ELR (cell line): ENCODE results near the gene LIMS1.
"Not testable (repeated sequence)": the region's sequence is repeated elsewhere in the genome, so short reads cannot be mapped to it uniquely, and the experiment has no call there.

Experiments used
- DNase-seq: peaks from one replicate; pipeline ENCODE4 v3.0.0-alpha.2; 2015; ENCODE audit warnings: low read depth

Gene LIMS1

GRCh38 chr2:108533832-108534583 is at the start of gene LIMS1:
Gene LIMS1 (plus strand): TSS chr2:108534470. CDS start chr2:108534563, 93 bp downstream.
- peak; percentile 94 for DNase-seq

- DNase-seq: no peak
Observed at GRCh38 chr2:108485253-108485652, 49.0 kb upstream of the LIMS1 start.

GRCh38 chr2:108490506-108491122 is 43.7 kb upstream of the LIMS1 start:
- no peak for DNase-seq

- no peak for DNase-seq
Observed at GRCh38 chr2:108491848-108492247, 42.4 kb upstream of the LIMS1 start.

- DNase-seq: peak; percentile 93
Observed at GRCh38 chr2:108492364-108492763, 41.9 kb upstream of the LIMS1 start.

- not testable (repeated sequence) for DNase-seq
Observed at GRCh38 chr2:108496167-108496566, 38.1 kb upstream of the LIMS1 start.

- not testable (repeated sequence) for DNase-seq
Observed at GRCh38 chr2:108507620-108508019, 26.6 kb upstream of the LIMS1 start.

- not testable (repeated sequence) for DNase-seq
Observed at GRCh38 chr2:108512431-108512830, 21.8 kb upstream of the LIMS1 start.

GRCh38 chr2:108514478-108514877 is 19.8 kb upstream of the LIMS1 start:
- peak; percentile 35 for DNase-seq

- DNase-seq: not testable (repeated sequence)
Observed at GRCh38 chr2:108524688-108525087, 9.6 kb upstream of the LIMS1 start.

- not testable (repeated sequence) for DNase-seq
Observed at GRCh38 chr2:108525258-108525657, 9.0 kb upstream of the LIMS1 start.

- DNase-seq: no peak
Observed at GRCh38 chr2:108531674-108532055, 2.6 kb upstream of the LIMS1 start.

GRCh38 chr2:108534584-108535356 is 500 bp downstream of the LIMS1 start:
- DNase-seq: peak; percentile 69

GRCh38 chr2:108535357-108535631 is 1.0 kb downstream of the LIMS1 start:
- DNase-seq: no peak

GRCh38 chr2:108536133-108536780 is 2.0 kb downstream of the LIMS1 start:
- DNase-seq: peak; percentile 59

- no peak for DNase-seq
Observed at GRCh38 chr2:108536911-108537310, 2.6 kb downstream of the LIMS1 start.

- no peak for DNase-seq
Observed at GRCh38 chr2:108538000-108538625, 3.8 kb downstream of the LIMS1 start.

GRCh38 chr2:108541451-108541850 is 7.2 kb downstream of the LIMS1 start:
- no peak for DNase-seq

- DNase-seq: no peak
Observed at GRCh38 chr2:108542071-108542470, 7.8 kb downstream of the LIMS1 start.

- no peak for DNase-seq
Observed at GRCh38 chr2:108547606-108548005, 13.3 kb downstream of the LIMS1 start.

- DNase-seq: no peak
Observed at GRCh38 chr2:108548208-108549003, 14.1 kb downstream of the LIMS1 start.
